ENCODE measurements around the gene NSDHL.
"Not testable (repeated sequence)": the region's sequence is repeated elsewhere in the genome, so short reads cannot be mapped to it uniquely, and the experiment has no call there.

The NSDHL gene

DNA sequence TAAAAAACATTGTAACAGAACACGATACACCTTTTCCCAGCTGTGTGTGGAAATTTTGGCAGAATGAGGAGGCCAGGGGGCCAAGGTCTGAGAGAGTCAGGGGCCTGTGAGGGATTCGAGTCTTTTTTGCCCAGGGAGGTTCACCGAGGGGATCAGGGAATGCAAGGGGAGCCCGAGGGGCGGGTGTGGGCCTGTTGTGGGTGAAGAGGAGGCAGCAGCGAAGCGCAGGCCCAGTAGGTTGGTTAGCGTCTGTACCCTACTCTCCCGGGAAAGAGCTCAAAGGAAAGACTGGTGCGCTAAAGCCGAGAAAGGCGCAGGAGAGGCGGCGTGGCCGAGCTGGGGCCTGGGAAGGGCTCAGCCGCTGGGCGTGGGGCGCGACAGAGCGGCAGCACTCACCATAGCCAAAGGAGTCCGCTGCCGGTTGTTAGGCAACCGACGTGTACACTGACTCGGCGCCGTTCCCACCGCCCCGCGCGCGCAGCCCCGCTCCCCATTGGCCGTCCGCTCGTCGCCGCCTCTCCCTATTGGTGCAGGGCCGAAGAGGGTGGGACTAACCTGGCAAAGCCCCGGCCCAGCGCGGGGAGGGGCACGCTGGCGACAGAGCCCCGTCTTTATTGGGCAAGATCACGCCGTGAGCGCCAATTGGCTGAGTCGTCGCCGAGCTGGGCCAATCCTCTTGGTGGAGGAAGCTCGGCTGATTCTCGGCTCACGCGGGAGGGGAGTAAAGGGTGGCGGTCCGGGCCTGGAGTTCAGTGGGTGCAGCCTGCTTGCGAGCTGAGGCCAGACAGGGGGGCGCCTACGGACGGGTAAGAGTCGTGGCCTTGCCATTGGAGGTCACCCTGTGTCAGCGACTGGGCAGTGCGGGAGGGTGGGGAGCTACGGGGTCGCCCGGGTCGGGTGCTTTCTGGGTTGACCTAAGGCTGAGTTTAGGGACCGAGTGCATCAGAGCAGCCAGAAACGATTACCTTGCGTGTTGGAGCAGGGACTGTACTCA lies at the start of gene NSDHL, which contains the start of gene CETN2:
Gene NSDHL (plus strand): TSS at position 752 of the 994 bp plus-strand sequence. CDS start 15,262 bp downstream, outside the sequence.
Gene CETN2 (minus strand): TSS at position 446 of the 994 bp plus-strand sequence. CDS start 47 bp downstream, at position 399.
- peak; percentile 75 to 83 for DNase-seq (ENCODE audit: low read depth in 2 of 2, low spot score in 1 of 2)

DNA sequence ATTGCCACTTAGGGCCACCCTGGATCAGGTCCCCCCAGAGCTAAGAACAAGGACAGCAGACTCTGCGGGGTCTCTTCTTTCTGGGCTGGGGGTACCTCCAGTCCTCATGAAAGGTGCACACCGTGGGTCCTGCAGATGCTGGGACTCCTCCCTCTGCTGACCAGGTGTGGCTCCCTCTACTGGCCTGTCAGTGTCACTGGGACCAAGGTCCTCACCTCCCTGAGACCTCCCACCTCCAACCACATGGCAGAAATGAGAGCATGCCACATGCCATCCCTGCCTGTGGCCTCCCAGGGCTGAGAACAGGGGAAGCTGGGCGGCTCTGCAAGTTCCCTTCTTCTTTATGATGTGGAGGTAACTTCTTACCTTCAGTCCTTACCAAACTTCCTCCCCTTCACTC lies 43.8 kb upstream of the NSDHL start:
- not testable (repeated sequence) for DNase-seq (ENCODE audit: low read depth in 2 of 2, low spot score in 1 of 2)

DNA sequence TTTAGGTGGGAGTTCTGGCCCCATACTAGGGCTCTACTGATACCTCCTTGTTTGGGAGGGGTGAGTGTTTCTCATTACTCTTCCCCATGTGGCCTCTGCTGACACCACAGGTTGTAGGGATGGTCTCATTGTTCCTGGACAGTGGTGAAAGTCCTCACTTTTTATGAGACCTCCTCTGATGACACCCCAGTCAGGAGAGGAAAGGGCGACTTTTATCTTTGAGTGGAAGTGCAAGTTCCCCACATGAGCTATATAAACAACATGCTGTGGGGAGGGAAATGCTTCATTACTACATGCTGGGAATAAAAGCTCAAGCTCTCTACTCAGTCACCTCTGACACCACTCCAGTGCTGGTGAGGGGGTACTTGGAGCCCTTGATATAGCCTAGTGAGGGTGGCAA lies 31.9 kb upstream of the NSDHL start:
- no peak for DNase-seq (ENCODE audit: low read depth in 2 of 2, low spot score in 1 of 2)

DNA sequence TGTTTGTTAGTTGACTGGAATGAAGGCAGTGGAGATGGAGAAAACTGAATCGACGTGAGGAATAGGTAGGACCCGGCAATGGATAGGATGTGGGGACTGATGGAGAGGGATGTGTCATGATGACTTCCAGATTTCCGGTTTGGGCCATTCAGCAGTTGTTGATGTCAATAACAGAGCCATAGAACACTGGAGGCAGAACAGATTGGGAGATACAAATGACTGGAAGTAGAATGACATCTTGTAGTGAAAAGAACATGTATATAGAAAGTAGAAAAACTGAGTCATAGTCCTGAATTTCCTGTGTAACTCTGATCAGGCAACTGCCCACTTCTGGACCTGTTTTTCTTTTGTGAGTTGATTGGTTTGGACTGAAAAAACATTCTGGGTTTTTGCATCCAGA lies 24.8 kb upstream of the NSDHL start:
- no peak for DNase-seq (ENCODE audit: low read depth in 2 of 2, low spot score in 1 of 2)

DNA sequence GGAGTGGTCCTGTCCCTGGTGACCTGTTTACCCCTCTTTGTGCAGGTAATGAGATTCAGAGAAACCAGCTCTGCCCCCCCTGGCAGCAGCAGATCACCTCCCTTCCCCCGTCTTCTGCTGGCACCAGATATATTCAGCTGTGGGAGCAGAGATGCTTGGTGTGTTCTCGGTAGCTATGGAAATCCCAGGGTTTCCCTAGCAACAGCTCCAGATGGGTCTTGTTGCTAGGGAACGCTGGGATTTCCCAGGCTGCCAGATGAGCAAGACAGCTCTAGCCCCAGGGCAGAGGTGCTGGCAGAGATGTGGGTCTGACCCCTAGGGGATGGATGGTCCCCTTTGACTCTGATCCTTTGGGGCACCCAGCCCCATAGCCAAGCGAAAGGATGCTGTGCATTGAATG lies 20.5 kb upstream of the NSDHL start:
- DNase-seq (ENCODE audit: low read depth in 2 of 2, low spot score in 1 of 2), result no peak

DNA sequence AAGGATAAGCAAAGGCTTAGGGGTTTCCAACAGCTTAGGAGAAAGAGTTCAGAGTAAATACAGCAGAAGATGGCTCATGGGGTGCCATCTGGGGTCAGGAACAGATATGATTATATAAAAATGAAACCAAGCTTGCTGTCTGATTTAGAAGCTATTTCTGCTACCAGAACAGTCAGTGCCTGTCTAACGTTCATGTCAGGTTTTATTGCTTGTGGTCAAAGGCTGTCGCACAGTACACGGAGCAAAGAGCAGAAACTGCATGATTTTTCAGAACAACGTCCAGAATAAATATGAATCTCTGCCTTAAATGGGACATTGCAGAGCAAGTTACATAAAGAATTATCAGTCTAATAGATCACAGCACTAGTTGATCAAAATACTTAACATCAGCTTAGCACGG lies 17.7 kb upstream of the NSDHL start:
- no peak for DNase-seq (ENCODE audit: low read depth in 2 of 2, low spot score in 1 of 2)

DNA sequence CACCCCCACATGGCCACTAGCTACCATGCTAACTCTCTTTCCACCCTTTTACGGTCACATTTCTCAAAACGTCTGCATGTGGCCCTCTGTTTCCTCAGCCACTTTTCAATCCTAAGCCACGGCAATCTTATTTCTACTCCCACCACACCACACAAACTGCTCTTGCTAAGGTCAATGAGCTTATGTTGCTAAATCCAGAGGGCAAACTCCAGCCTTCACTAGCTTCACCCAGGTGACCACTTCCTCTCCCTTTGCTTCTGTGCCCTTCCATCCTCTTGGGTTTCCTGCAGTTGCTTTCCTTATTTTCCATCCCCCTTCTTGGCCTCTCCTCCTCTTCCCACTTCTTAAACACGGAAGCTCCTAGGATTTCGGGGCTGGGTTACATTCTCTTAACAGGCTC lies 16.8 kb upstream of the NSDHL start:
- DNase-seq (ENCODE audit: low read depth in 2 of 2, low spot score in 1 of 2), result no peak

DNA sequence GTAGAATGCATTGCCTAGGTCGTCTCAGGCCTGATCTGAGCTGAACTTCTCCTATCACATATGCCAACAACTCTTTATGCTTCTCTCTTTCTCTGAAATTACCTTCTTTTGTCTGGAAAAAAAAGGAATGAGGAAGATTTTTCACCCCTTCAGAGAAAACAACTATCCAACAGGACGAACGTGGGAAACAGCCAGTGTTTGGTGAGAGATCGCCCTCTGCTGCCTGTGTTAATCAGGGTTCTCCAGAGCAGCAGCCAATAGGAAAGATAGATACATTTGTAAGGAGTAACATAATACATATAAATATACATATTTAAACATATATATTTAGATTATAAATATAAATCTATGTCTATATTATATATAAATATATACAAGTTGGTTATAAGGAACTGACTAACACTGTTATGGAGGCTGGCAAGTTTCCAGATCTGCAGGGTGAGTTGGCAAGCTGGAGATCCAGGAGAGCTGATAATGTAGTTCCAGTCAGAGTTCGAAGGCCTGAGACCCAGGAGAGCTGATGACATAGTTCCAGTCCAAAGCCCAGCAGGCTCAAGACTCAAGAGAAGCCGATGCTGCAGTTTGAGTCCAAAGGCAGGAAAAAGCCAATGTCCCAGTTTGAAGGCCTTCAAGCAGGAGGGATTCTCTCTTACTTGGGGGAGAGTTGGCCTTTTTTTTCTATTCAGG lies 13.6 kb upstream of the NSDHL start:
- no peak for DNase-seq (ENCODE audit: low read depth in 2 of 2, low spot score in 1 of 2)

DNA sequence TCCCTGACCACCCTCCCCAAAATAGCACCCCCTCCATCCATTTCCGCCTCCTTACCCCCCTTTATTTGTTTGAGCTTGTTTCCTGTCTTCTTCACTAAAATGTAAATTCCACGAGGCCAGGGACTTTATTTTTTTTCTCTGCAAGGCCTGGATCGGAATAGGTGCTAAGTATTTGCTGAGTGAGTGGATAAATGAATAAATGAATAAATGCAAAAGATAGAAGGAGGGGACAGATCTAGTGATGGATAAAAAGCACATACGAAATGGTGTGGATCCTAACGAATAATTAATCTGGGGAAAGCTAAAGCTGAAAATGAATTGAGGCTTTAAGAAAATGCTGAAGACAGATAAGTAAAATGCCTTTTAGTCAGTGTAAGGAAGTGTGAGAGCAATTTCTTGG lies 12.5 kb upstream of the NSDHL start:
- no peak for DNase-seq (ENCODE audit: low read depth in 2 of 2, low spot score in 1 of 2)

DNA sequence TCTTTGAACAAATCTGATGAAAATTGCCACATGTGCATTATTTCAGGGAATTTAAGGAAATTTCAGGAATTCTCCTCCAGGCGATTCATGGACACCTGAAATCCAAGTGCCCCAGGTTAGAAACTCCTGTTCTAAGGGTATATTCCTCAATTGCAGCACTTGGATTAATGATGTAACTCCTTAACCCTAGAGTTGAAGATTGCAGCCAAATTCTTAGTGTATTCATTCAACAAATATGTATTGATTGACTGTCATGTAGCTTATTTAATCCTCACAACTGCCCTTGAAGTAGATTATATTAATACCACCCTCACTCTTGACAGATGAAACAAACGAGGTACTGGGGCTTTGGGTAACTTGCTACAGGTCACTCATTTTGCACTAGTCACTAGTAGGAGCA lies 11.6 kb upstream of the NSDHL start:
- DNase-seq (ENCODE audit: low read depth in 2 of 2, low spot score in 1 of 2), result no peak

DNA sequence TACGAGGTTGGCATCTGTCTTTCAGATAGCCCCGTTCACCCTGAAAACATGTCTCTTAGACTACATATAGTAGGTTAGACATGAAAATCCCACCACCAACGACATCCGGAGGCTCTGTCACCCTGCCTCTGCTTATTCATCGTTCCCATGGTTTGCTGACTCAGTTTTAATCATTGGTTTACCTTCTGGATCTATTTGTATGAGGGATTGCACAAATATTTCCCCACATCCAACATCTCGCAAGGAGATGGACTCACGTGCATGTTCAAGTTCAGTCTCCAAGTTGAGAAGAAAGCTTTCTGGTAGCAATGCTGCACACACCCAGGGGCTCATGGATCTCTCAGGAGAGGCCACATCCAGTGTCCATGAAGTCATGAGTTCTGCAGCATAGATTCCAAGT lies 11.1 kb upstream of the NSDHL start:
- no peak for DNase-seq (ENCODE audit: low read depth in 2 of 2, low spot score in 1 of 2)

DNA sequence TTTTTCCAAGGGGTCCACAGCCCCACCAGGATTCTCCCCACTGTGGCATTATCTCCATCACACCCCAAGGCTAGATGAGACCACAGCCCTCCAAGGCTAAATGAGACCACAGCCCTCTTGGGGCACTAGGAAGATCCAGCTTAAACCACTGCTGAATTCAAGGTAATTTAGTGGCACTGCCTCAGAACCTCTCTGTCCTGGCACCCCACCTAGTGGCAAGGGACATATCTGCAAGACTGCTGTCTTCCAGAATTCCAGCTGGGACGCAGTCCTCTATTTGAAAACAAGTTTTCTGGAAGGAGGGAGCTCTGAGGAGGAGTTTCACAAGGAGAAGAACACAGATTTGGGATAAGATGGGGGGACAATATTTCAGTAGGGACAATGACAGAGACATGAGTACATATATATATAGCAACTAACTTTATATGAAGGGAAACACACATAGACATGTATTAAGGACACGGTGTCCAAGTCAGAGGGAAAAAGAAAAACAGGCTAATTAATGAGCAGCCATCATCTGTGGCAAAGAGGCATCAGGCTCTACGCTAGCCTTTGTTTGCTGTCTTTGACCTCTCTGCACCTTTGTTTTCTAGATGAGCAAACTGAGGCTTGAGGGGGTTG lies 9.6 kb upstream of the NSDHL start:
- DNase-seq (ENCODE audit: low read depth in 2 of 2, low spot score in 1 of 2), result no peak

DNA sequence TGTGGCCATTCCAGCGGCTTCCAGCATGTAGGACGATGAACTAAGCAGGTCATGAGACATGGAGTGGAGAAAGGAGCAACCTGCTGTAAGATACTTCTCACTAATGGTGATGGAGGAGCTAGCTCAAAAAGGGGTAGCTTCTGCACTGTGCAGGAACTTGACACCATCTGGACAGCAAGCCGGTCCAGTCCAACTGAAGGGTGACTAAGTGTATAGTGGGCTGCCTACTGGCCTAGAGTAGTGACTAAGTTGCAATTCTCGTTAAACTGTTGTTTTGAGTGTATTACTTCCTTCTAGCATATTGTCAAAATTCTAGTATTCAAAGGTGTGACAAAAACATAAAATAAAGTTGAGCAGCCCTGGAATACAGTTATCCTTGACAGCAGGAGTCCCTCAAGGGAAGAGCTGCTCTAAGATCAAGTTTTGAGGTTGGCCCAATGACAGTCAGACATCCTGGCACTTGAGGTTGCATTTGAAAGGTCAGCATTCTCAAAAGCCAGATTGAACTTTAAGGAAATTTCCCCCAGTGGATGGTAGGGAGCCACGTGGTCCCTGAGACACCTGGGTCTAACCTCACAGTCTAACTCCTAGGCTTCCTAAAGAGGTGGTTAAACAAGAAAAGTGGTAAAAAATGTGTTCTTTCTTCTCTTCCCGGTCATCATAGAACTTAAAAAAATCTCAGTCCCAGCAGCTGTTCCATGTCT lies 8.3 kb upstream of the NSDHL start:
- no peak for DNase-seq (ENCODE audit: low read depth in 2 of 2, low spot score in 1 of 2)

DNA sequence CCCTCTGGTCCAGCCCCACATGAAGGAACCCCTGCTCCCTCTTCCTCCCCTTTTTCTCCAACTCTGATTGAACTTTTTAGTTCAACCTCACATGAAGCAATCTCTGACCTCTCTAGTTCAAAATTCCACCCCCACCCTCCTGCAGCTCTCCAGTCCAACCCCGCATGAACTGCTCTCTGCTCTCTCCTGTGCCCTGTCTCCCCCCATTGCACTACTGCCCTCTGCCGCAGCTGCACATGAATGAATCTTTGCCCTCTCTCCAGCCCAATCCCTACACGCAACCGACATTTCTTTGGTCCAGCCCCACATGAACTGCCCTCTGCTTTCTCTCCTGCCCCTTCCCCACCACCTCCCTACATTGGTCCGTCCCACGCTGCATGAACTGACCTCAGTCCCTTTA lies 7.2 kb upstream of the NSDHL start:
- DNase-seq (ENCODE audit: low read depth in 2 of 2, low spot score in 1 of 2), result no peak

DNA sequence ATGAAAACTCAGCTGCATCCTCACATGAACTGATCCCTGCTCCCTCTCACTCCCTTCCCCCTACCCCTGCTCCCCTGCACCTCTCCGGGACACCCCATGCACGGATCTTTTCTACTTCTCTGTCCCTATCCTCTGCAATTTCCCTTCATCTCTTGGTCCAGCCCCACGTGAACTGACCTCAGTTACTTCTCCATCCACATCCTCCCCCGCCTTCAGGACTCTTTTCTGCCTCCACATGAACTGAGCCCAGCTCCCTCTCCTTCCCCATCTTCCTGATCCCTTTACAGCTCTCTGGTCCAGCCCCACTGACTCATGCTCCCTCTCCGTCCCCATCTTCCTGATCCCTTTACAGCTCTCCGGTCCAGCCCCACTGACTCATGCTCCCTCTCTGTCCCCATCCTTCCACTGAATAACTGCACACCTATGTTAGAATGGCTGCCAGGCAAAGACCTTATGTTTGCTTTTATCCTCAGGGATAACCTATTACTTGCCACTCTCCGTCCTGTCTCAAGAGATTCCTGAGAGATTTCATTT lies 6.0 kb upstream of the NSDHL start:
- no peak for DNase-seq (ENCODE audit: low read depth in 2 of 2, low spot score in 1 of 2)

DNA sequence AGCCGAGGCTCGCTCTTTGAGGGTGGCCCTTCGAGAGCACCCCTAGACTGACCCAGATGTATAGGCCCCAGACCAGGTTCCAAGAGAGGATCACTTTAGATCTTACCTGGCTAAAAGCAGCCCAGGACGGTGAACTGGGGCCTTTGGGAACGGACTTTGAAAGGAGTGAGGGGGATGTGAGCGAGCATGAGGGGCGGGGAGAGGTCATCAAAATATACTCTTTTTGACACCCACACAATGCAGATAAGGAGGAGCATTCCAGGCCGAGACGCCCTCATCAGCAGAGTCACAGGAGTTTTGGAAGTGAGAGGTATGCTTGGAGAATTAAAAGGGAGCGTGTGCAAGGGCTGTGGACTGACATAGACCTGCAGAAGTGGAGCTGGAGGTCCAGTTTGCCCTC lies 528 bp downstream of the NSDHL start:
- no peak for DNase-seq (ENCODE audit: low read depth in 2 of 2, low spot score in 1 of 2)

DNA sequence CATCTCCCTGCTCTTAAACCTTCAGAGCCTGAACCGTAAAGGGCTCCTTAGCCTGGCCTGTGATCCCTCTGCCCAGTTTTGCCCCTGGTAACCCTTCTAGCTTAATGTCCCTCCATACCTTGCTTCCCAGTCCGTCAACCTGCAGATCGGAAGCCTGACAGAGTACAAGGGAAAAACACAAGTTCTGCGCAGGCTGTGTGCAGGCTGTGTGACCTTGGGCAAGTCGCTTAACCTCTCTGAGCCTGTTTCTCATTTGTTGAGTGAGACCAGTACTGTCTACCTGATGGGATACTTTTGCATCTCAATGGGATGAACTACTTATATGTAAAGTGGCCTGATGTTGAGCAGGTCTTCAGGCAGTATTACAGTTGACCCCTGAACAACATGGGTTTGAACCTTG lies 1.7 kb downstream of the NSDHL start:
- DNase-seq (ENCODE audit: low read depth in 2 of 2, low spot score in 1 of 2), result no peak

DNA sequence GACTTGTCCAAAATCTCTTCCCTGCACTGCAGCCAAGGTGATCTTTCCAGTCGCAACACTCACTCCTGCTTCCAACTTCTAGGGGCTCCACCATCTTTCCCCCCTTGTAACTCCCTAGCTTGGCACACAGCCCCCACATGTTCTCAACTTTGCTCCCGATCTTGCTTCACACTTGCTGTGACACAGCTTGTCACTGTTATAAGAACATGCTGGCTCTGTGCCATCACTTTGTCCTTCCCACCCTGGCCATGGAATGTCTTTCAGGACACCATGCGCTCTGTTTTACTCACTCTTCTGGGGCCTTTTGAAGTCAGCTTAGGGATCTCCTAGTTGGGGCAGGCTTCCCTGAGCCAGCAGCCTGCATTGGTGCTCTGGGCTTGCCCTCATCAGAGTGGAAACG lies 2.5 kb downstream of the NSDHL start:
- DNase-seq (ENCODE audit: low read depth in 2 of 2, low spot score in 1 of 2), result no peak

DNA sequence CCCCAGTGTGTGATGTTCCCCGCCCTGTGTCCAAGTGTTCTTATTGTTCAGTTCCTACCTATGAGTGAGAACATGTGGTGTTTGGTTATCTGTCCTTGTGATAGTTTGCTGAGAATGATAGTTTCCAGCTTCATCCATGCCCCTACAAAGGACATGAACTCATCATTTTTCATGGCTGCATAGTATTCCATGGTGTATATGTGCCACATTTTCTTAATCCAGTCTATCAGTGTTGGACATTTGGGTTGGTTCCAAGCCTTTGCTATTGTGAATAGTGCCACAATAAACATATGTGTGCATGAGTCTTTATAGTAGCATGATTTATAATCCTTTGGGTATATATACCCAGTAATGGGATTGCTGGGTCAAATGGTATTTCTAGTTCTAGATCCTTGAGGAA lies 4.6 kb downstream of the NSDHL start:
- DNase-seq (ENCODE audit: low read depth in 2 of 2, low spot score in 1 of 2), result not testable (repeated sequence)

DNA sequence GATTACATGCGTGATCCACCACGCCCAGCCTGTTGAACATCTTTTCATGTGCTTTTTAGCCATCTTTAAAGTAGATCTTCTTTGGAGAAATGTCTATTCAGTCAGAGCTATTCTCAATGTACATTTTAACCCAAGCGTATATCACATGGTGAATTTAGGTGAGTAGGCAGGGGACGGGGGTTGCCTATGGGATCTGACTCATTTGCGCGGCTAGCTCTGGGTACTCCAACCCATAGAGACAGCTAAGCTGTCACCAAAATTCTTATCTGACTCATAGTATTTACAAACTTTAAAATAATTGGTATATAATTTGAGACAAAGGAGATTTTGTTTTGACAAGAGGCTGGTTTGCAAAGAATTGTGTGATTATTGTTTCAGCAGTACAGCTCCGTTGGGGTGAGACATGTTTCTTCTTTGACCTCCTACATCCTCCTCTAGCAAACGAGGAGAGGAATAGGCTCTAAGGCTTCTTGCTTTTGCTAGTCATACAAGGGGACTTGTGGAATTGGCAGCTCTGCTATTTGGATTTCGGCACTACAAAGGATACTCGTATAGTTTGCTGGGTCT lies 12.0 kb downstream of the NSDHL start:
- no peak for DNase-seq (ENCODE audit: low read depth in 2 of 2, low spot score in 1 of 2)

DNA sequence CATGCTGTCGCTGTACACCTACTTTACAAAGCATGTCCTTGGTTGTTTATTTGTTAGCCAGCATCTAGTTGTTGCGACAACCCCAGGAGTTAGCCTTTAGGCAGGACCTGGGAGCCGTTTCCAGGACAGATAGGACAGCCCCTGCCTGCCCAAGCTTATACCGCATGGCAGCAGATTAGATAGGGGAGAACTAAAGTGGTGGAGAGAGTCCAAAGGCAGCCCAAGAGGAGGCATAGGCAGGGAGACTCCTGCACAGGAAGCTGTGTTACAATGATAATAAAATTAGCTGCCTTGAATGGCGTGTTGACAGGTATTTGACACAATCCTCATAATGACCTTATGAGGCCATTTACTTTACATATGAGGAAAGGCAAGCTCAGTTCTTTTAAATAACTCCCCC lies 13.0 kb downstream of the NSDHL start:
- no peak for DNase-seq (ENCODE audit: low read depth in 2 of 2, low spot score in 1 of 2)

Measured in stimulated activated CD8-positive, alpha-beta memory T cell treated with anti-CD3 and anti-CD28 coated beads, Interleukin-4, amount 100 ng/mL, for 1 hour (primary cell).